ENCODE measurements around the gene PGD. TPM values are rescaled to one million over a fixed set of nuclear protein-coding genes. Genes with fewer than 3 reads are reported as not detected.

The PGD gene
- total and polyA plus RNA-seq, 12 donors: 14.3 to 60.9 (median 31.2) TPM

GRCh38 chr1:10378081-10378841, 20.6 kb upstream of the PGD start:
- TF ChIP-seq CTCF (IDR thresholded peaks at IDR 0.05): no peak
- peak in 6 of 8 donors; percentile 34 to 66 (median 62) for ATAC-seq
- Histone ChIP-seq H3K36me3 (peaks cover 0 to 71% (median 12%) of the 10 kb centered on the region in 9 donors), H3K27ac (peak overlapping the region in 7 of 10 donors; percentile 6 to 81 (median 56)), H3K27me3 (no peaks in the 10 kb centered on the region), H3K4me1 (peaks cover 0 to 28% (median 9%) of the 10 kb centered on the region in 9 donors), H3K9me3 (no peaks in the 10 kb centered on the region), H3K4me3 (no peak overlapping the region)
- intact Hi-C loops (cut with DNase I): loop anchor here in 5 of 10 donors (1.0 to 10.0 kb wide), 4 partner anchors 49 to 114 kb away; partner anchors contain the start of genes DFFA (in 1 of the 5) and PEX14 (in 1 of the 5)
- WGBS, 2 donors: 64 to 79% methylated on average over 15 of the region's 15 CpGs
- peak in 1 of 2 donors; percentile 24 for DNase-seq

GRCh38 chr1:10379101-10379620, 19.7 kb upstream of the PGD start:
- H3K36me3 ChIP-seq: peaks cover 0 to 62% (median 12%) of the 10 kb centered on the region in 9 donors
- no peak for TF ChIP-seq CTCF (IDR thresholded peaks at IDR 0.05)
- peaks cover 0 to 28% (median 9%) of the 10 kb centered on the region in 9 donors for H3K4me1 ChIP-seq
- no peak for ATAC-seq
- peak overlapping the region in 4 of 10 donors; percentile 36 to 81 (median 46) for H3K27ac ChIP-seq
- intact Hi-C loops (cut with DNase I): loop anchor here in 5 of 10 donors (5.0 to 10.0 kb wide), 3 partner anchors 48 to 113 kb away; partner anchors contain the start of genes DFFA (in 1 of the 5) and PEX14 (in 1 of the 5)
- DNase-seq: no peak
- no peak overlapping the region for H3K4me3 ChIP-seq
- H3K9me3 ChIP-seq: no peaks in the 10 kb centered on the region
- WGBS, 2 donors: 89 to 90% methylated on average over 10 of the region's 10 CpGs
- no peaks in the 10 kb centered on the region for H3K27me3 ChIP-seq

DNA sequence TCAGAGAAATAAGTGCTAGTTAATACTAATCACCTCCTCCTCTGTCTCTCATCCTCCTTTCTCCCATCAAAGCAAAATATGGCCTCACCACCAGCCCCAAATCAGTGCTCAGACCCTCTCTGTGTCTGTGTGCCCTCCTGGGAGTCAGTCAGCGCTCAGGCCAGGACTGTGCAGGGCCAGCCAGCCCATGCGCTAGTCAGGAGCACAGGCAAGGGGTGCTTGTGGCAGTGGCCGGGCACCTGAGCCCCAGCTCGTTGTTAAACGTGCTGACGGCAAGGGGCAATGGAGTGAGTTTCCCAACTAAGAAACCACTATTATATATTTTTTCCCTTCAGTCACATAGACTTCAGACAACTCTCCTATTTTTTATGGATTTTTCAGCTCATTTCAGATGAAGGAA, 19.2 kb upstream of the PGD start:
- peak overlapping the region in 2 of 10 donors; percentile 56 to 81 for H3K27ac ChIP-seq
- intact Hi-C loops (cut with DNase I): loop anchor here in 6 of 10 donors (5.0 to 10.0 kb wide), 4 partner anchors 38 to 113 kb away; partner anchors contain the start of genes DFFA (in 1 of the 6) and PEX14 (in 1 of the 6)
- no peaks in the 10 kb centered on the region for H3K27me3 ChIP-seq

More for the DNA sequence above, 19.2 kb upstream of the PGD start:
- Histone ChIP-seq H3K4me1 (peaks cover 0 to 28% (median 9%) of the 10 kb centered on the region in 9 donors), H3K9me3 (no peaks in the 10 kb centered on the region), H3K4me3 (no peak overlapping the region), H3K36me3 (peaks cover 0 to 57% (median 7%) of the 10 kb centered on the region in 9 donors)
- DNase-seq (no peak), ATAC-seq (no peak)
- 96 to 97% methylated on average over 6 of the region's 6 CpGs for WGBS, 2 donors
- no peak for TF ChIP-seq CTCF (IDR thresholded peaks at IDR 0.05)
